ENCODE results near the gene ZNF337. TPM values are rescaled to one million over a fixed set of nuclear protein-coding genes. Genes with fewer than 3 reads are reported as not detected.
"Not testable (repeated sequence)": the region's sequence is repeated elsewhere in the genome, so short reads cannot be mapped to it uniquely, and the experiment has no call there.

The ZNF337 gene
- total RNA-seq, 1 experiment from 2014 or later = 11.4 TPM

GRCh38 chr20:25632940-25633790 is 63.5 kb downstream of the ZNF337 start:
- Histone ChIP-seq H3K4me2 (ENCODE audit: low read length) (no peak overlapping the region), H2AFZ (ENCODE audit: low read depth, low read length, poor library complexity, severe bottlenecking) (no peak overlapping the region), H3K9me2 (ENCODE audit: insufficient read depth) (no peaks in the 10 kb centered on the region), H3K9ac (ENCODE audit: low read length) (no peak overlapping the region), H3K4me1 (ENCODE audit: control insufficient read depth in 1 of 2, insufficient read depth in 2 of 2, low read length in 2 of 2) (peaks cover 0 to 8% of the 10 kb centered on the region in 2 experiments; a peak in 1 of 4 replicates), H3K36me3 (ENCODE audit: control insufficient read depth in 1 of 2, insufficient read depth in 2 of 2, low read length in 2 of 2) (0 out of 4 replicates have a peak, but pooled peaks cover 0 to 11% of the 10 kb centered on the region in 2 experiments), H3K4me3 (replicated peaks in 1 of 2; ENCODE audit: low read depth in 1 of 2, low read length in 2 of 2) (no peak overlapping the region), H3K27ac (ENCODE audit: low read depth, low read length) (no peak overlapping the region), H3K79me2 (ENCODE audit: insufficient read depth, low read length) (no peaks in the 10 kb centered on the region), H3K27me3 (ENCODE audit: insufficient read depth, low read length) (no peaks in the 10 kb centered on the region), H3K9me3 (ENCODE audit: control insufficient read depth in 1 of 2, insufficient read depth in 1 of 2, low read depth in 1 of 2, low read length in 2 of 2) (peaks cover 0 to 11% of the 10 kb centered on the region in 2 experiments; a peak in 1 of 4 replicates), H4K20me1 (ENCODE audit: insufficient read depth) (no peaks in the 10 kb centered on the region)
- intact Hi-C loops (cut with micrococcal nuclease) = no loop called here
- BruUV-seq (replicated peaks) = no TSS peak
- DNase-seq (ENCODE audit: low read depth, low spot score) (no peak), ATAC-seq (no peak)
- ChIA-PET CTCF (no interaction called here), POLR2A (no interaction called here), RAD21 (ENCODE audit: low non-redundant PET in 1 of 2, low total read pairs in 2 of 2, uncharacterized antibody in 2 of 2, unreplicated experiment in 2 of 2) (no interaction called here)
- TF ChIP-seq POLR2AphosphoS5 (IDR thresholded peaks at IDR 0.05; ENCODE audit: low read depth, low read length) (no peak), EZH2phosphoT487 (IDR thresholded peaks at IDR 0.05; ENCODE audit: borderline replicate concordance) (no peak), CBX3 (IDR thresholded peaks at IDR 0.05; ENCODE audit: low read depth) (no peak), REST (IDR thresholded peaks at IDR 0.05; ENCODE audit: low read depth) (no peak), POLR2A (IDR thresholded peaks at IDR 0.05; ENCODE audit: borderline replicate concordance, extremely low read depth, insufficient read depth, insufficient read length) (no peak), JUND (IDR thresholded peaks at IDR 0.05) (no peak), SIN3A (IDR thresholded peaks at IDR 0.05; ENCODE audit: low read depth) (no peak), TCF7L2 (IDR thresholded peaks at IDR 0.05; ENCODE audit: borderline replicate concordance, extremely low read depth, insufficient read depth, insufficient read length) (no peak), SRF (IDR thresholded peaks at IDR 0.05; ENCODE audit: low read depth) (no peak), ATF3 (IDR thresholded peaks at IDR 0.05) (no peak), RAD21 (IDR thresholded peaks at IDR 0.05; ENCODE audit: low read depth) (no peak)

GRCh38 chr20:25630615-25631014 is 66.0 kb downstream of the ZNF337 start:
- H3K9me2 ChIP-seq (ENCODE audit: insufficient read depth); ATAC-seq; H3K27ac ChIP-seq (ENCODE audit: low read depth, low read length); CTCF ChIA-PET; H4K20me1 ChIP-seq (ENCODE audit: insufficient read depth); H3K27me3 ChIP-seq (ENCODE audit: insufficient read depth, low read length); RAD21 ChIA-PET (ENCODE audit: low non-redundant PET in 1 of 2, low total read pairs in 2 of 2, uncharacterized antibody in 2 of 2, unreplicated experiment in 2 of 2); H2AFZ ChIP-seq (ENCODE audit: low read depth, low read length, poor library complexity, severe bottlenecking); H3K36me3 ChIP-seq (ENCODE audit: control insufficient read depth in 1 of 2, insufficient read depth in 2 of 2, low read length in 2 of 2); H3K4me1 ChIP-seq (ENCODE audit: control insufficient read depth in 1 of 2, insufficient read depth in 2 of 2, low read length in 2 of 2); H3K4me2 ChIP-seq (ENCODE audit: low read length); POLR2A ChIA-PET; H3K9ac ChIP-seq (ENCODE audit: low read length); H3K9me3 ChIP-seq (ENCODE audit: control insufficient read depth in 1 of 2, insufficient read depth in 1 of 2, low read depth in 1 of 2, low read length in 2 of 2); DNase-seq (ENCODE audit: low read depth, low spot score); H3K4me3 ChIP-seq (replicated peaks in 1 of 2; ENCODE audit: low read depth in 1 of 2, low read length in 2 of 2); intact Hi-C loops (cut with micrococcal nuclease); H3K79me2 ChIP-seq (ENCODE audit: insufficient read depth, low read length); BruUV-seq (replicated peaks): not testable (repeated sequence)
